ENCODE data around the gene DDX42. TPM values are rescaled to one million over a fixed set of nuclear protein-coding genes. Genes with fewer than 3 reads are reported as not detected.

Gene DDX42
- polyA plus RNA-seq, 2 of the 4 experiments (the other 2 are of a cell fraction) = 124 to 262 TPM

GRCh38 chr17:63798572-63799106 is 24.7 kb downstream of the DDX42 start:
- no peak overlapping the region for H3K4me2 ChIP-seq
- ChIA-PET POLR2A (interaction anchor here (1.4 kb wide), 1 partner anchor 25 kb away, joined by 3 read pairs; the partner anchor contains the start of gene CCDC47), CTCF (interaction anchor here (0.9 to 2.2 kb wide), 6 partner anchors 8 to 36 kb away, joined by 4 to 7 read pairs (median 6); no protein-coding TSS in a partner anchor)
- ATAC-seq (no peak; a peak in 1 of 6 replicates), DNase-seq (ENCODE audit: low read depth in 1 of 2, low spot score in 1 of 2) (no peak), FAIRE-seq (no peak)
- no peaks in the 10 kb centered on the region for H3K9me3 ChIP-seq
- WGBS (ENCODE audit: missing lambda C conversion rate) = 93% methylated on average over 3 of the region's 3 CpGs
- no peak overlapping the region for H3K4me3 ChIP-seq
- no peaks in the 10 kb centered on the region for H3K4me1 ChIP-seq
- TF ChIP-seq NFE2L2 (conservative IDR thresholded peaks at IDR 0.05; ENCODE audit: low read length) (peak; percentile 75), CBX2 (IDR thresholded peaks at IDR 0.05; ENCODE audit: borderline replicate concordance, low read depth) (no peak)
- H3K27ac ChIP-seq = no peak overlapping the region

- Histone ChIP-seq H3K4me2 (no peak overlapping the region), H3K4me1 (no peaks in the 10 kb centered on the region), H3K27ac (no peak overlapping the region), H3K4me3 (no peak overlapping the region), H3K9me3 (no peaks in the 10 kb centered on the region)
- ChIA-PET CTCF (interaction anchor here (1.2 kb wide), 1 partner anchor 17 kb away, joined by 3 read pairs; no protein-coding TSS in a partner anchor), POLR2A (no interaction called here)
- ATAC-seq (no peak), DNase-seq (ENCODE audit: low read depth in 1 of 2, low spot score in 1 of 2) (no peak), FAIRE-seq (no peak)
- TF ChIP-seq HOXB13 (CRISPR knock-in tag; IDR thresholded peaks at IDR 0.05; ENCODE audit: low read depth) = no peak
- TF ChIP-seq POLR2AphosphoS2 (conservative IDR thresholded peaks at IDR 0.05; ENCODE audit: low read length) = no peak
- TF ChIP-seq EHMT2 (IDR thresholded peaks at IDR 0.05; ENCODE audit: low read depth) = no peak
- no peak for TF ChIP-seq CEBPB (IDR thresholded peaks at IDR 0.05)
- no peak for TF ChIP-seq BHLHE40 (IDR thresholded peaks at IDR 0.05; ENCODE audit: low read depth, low read length)
- no peak for TF ChIP-seq KDM5A (IDR thresholded peaks at IDR 0.05)
- no peak for TF ChIP-seq FOSL2 (IDR thresholded peaks at IDR 0.05)
- no peak for TF ChIP-seq FOSL2 (CRISPR knock-in tag; IDR thresholded peaks at IDR 0.05)
- no peak for TF ChIP-seq EHF (CRISPR knock-in tag; IDR thresholded peaks at IDR 0.05)
- TF ChIP-seq NPAS2 (CRISPR knock-in tag; IDR thresholded peaks at IDR 0.05; ENCODE audit: borderline replicate concordance) = no peak
- no peak for TF ChIP-seq USF2 (IDR thresholded peaks at IDR 0.05)
- no peak for TF ChIP-seq BCL3 (IDR thresholded peaks at IDR 0.05)
- no peak for TF ChIP-seq FOXS1 (CRISPR knock-in tag; IDR thresholded peaks at IDR 0.05)
- 100% methylated on average over 1 of the region's 1 CpG for WGBS (ENCODE audit: missing lambda C conversion rate)
These were observed 26.8 kb downstream of the DDX42 start for GRCh38 chr17:63800783-63801182.

GRCh38 chr17:63804328-63804727 is 30.4 kb downstream of the DDX42 start:
- DNase-seq (ENCODE audit: low read depth in 1 of 2, low spot score in 1 of 2) (no peak), ATAC-seq (no peak), FAIRE-seq (no peak)
- Histone ChIP-seq H3K4me3 (no peak overlapping the region), H3K4me1 (no peaks in the 10 kb centered on the region), H3K9me3 (no peaks in the 10 kb centered on the region), H3K27ac (no peak overlapping the region), H3K4me2 (no peak overlapping the region)
- WGBS (ENCODE audit: missing lambda C conversion rate) = 92% methylated on average over 1 of the region's 1 CpG
- POLR2A ChIA-PET = interaction anchor here (0.6 to 1.2 kb wide), 4 partner anchors 20 to 109 kb away, joined by 3 to 4 read pairs (median 3); partner anchors contain the start of gene CCDC47
- CTCF ChIA-PET = interaction anchor here (0.6 to 2.1 kb wide), 6 partner anchors 10 to 379 kb away, joined by 3 to 10 read pairs (median 3); no protein-coding TSS in a partner anchor
- no peak for TF ChIP-seq ZSCAN20 (CRISPR knock-in tag; IDR thresholded peaks at IDR 0.05)
- no peak for TF ChIP-seq ZNF302 (CRISPR knock-in tag; IDR thresholded peaks at IDR 0.05)
- no peak for TF ChIP-seq SREBF2 (IDR thresholded peaks at IDR 0.05)
- TF ChIP-seq HDAC2 (IDR thresholded peaks at IDR 0.05) = no peak
- no peak for TF ChIP-seq FOSB (CRISPR knock-in tag; IDR thresholded peaks at IDR 0.05)
- TF ChIP-seq EP300 (IDR thresholded peaks at IDR 0.05) = no peak
- TF ChIP-seq RCOR1 (IDR thresholded peaks at IDR 0.05; ENCODE audit: low read depth, low read length) = no peak
- no peak for TF ChIP-seq CBX2 (IDR thresholded peaks at IDR 0.05; ENCODE audit: borderline replicate concordance, low read depth)
